Stimulated activated CD8-positive, alpha-beta memory T cell treated with anti-CD3 and anti-CD28 coated beads, Interleukin-4, amount 100 ng/mL, for 4 hours (primary cell): ENCODE results near the gene FBXW5.

Experiments
- DNase-seq, 2 donors: peaks; one replicate each; pipeline ENCODE4 v3.0.0-alpha.2; 2020; ENCODE audit warnings: low read depth in 2 of 2, low spot score in 1 of 2

Gene FBXW5

GRCh38 chr9:136913701-136914438 lies 30.7 kb downstream of the FBXW5 start:
- DNase-seq: no peak

DNA sequence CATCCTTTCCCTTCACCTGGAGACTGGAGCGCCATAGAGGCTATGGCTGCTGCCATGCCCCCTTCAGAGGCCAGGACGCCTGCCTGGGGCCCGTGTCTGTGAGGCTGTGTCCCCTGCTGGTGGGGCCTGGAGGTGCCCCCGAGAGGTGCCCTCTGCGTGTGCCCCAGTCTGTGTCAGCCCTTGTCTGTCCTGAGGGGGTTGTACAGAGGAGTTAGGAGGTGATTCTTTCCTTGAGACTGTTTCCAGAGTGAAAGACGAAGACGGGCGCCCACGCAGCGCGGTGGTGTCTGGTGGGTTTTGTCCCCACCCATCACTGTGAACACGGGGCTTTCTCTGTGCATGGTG lies 33.7 kb downstream of the FBXW5 start:
- no peak for DNase-seq

DNA sequence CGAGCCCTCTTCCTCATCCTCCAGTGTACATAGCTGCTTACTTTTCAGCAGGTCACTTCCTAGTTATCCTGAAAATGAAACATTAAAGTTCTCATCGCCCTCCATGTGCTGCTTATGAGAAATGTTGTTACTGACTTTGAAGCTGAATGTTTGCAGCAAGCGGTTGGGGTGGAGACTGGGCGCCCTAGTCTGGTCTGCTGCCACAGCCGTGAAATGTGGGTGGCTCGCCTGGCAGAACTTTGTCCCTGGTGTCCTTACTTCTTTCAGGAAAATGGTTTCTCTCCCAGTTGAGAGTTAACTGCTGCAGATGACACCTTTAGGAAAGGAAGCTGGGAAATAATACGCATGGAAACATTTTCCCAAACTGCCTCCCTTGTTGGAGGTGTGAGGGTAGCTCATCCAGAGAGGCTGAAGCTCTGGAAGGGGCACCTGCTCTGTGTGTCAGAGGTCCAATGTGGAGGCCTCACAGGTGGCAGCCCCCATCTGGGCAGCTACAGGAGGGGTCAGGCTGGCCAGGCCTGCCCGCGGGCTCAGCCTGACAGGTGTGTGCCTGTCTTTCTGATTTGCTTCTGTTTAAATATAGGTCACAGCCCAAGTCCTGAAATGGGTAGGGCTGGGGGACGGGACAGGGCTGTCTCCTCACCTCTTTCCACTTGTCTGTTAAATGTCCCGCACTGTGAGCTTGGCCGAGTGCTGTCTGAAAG lies 34.2 kb downstream of the FBXW5 start:
- DNase-seq: no peak

DNA sequence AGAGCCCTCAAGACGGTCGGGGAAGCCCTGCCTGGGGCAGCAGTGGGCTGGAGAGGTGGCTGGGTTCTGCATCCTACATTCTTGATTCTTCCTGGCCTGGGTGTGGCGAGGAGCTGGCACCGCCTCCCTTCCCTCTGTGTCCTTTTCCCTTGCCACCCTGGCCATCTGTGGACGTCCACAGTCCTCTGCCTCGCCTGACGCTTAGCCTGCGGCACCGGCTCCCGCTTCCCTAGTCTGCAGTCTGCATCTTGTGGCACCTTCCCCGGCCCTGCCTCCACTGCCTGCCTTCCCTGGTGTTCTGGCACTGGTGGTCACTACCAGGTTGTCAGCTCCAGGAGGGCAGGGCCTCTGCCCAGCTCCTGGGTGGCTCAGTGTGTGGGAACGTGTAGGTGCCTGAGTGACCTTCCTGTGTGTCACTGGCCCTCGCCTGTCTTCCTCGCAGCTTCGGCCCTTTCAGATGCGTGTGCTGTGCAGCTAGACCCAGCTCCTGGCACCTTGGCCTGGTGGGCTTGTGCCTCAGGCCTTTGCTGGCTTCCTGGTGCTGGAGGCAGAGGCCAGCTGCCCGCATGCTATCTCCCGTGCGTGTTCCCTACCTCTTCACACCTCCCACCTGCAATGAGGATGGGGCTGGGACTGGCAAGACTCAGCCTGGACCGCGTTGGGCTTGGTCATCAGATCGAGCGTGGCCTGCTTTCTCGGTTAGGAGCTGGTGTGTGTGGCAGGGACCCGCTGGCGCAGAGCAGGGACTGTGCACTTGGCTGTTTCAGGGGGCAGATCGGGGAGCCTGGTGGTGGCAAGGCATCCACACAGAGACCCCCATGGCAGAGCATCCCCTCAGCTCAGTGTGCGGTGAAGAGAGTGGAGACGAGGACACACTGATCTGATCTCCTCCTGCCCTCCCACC lies 37.3 kb downstream of the FBXW5 start:
- DNase-seq: no peak

- no peak for DNase-seq
Measured at GRCh38 chr9:136906266-136906665, 38.3 kb downstream of the FBXW5 start.

DNA sequence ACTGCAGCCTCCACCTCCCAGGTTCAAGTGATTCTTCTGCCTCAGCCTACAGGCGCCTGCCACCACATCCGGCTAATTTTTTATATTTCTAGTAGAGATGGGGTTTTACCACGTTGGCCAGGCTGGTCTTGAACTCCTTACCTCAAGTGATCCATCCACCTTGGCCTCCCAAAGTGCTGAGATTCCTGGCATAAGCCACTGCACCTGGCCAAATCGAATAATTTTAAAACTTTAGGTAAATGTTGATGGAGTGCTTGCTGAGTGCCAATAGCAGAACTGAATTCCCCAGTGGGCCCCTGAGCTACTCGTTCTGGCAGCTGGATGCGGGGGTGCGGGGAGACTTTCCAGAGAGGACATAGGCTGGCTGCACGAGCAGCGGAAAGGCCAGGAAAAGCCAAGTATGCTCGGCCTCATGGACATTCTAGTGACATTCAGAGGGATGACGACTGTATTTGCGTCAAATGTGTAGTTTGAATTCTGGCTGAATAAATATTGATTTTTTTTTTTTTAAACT lies 41.4 kb downstream of the FBXW5 start:
- no peak for DNase-seq

DNA sequence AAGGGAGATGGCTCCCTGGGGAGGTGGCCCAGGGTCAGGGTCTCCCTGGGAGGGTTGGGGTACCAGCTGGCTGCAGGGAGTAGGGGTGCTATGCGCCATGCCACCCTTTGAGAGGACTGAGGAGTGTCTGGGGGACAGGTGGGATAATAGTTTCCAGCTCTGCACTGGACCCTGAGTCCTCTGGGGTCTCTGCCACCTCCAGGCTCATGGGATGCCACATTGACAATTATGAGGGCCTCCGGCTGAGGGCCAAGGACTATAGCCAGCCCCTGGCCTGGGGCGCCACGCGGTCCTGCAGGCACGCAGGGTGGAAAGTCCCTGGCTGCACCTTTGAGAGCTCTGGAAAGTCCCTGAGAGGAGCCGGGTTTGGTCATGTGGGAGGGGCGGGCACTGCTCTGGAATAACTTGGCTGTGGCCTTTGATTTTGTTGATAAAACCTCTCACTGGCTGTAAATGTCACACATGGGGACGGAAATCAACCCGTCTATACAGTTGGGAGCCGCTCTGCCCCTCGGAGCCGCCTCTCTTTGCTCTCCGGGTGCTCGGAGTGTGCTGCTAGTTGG lies 42.2 kb downstream of the FBXW5 start:
- peak; percentile 69 to 74 for DNase-seq

DNA sequence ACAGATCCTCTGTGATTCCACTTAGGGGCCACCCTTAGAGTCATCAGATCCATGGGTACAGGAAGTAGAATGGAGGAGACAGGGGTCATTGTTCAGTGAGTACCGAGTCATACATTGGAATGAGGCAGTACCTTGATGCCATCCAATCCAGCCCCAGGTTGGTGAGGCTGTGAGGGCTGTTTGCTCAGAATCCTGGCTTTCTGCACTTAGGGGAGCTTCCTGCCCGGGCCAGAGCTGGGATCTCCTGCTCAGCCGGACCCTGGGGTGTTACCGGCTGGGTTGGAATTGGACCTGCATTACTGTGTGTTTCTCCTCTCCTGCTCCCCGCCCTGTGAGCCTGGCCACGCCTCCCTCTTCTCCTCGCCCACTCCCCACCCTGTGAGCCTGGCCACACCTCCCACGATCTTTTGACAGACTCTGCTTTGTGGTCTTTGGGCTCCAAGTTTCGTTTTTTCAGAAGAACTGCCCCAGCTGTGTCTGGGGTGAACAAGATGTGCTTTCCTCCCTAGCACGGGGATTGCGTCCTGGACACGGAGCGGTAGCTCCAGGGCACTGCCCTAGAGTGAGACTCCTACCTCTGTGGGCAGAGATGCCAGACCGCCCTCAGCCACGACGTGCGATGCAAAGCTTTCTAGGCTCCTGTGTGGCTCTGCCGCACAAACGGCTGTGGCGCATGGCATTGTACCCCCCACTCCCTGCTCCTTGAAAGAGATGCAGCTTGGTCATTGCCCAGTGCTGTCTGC lies 42.9 kb downstream of the FBXW5 start:
- peak; percentile 52 to 62 for DNase-seq

DNA sequence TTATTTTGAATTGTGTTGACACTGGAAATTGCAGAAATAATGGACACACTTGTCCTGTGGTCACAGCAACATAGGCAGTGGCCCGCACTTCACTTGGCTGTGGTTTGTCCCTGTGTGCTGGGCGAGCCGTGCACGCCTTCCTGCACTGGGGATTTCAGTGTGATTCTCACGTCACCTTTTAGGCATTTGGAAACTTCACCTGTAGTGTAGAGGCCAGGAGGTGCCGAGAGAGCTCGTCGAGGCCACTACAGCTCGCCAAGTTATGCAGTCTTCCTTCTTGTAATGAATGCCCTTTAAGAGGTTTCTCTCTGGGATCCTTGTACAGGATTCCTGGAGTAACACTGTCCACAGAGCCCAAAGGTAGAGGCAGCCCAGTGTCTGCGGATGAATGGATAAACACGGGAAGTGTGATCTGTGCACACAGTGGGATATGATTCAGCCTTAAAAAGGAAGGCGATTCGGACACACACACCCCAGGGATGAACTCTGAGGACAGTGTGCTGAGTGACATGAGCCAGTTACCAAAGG lies 43.5 kb downstream of the FBXW5 start:
- DNase-seq: no peak

- no peak for DNase-seq
Measured at GRCh38 chr9:136900556-136900955, 44.0 kb downstream of the FBXW5 start.

DNA sequence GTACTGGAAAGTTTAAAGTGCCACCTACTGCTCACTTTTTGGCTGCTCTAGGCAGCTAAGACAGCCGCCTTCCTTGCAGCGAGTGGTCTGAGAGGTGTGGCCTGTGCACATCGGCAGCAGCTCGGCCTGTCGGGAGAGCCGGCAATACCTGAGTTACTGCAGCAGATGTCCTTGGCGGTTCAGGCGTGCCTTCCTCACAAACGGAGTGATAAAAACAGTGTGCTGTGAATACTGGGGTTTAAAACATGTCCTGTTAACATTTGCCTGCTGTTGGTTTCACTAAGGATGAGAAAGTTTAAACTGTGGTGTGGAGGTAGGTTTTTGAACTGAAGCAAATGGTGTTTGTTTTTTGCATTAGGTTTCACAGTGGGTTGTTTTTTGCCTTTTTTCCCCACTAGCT lies 45.3 kb downstream of the FBXW5 start:
- DNase-seq: no peak

GRCh38 chr9:136898483-136899100 lies 45.9 kb downstream of the FBXW5 start:
- no peak for DNase-seq

GRCh38 chr9:136896027-136896426 lies 48.5 kb downstream of the FBXW5 start:
- DNase-seq: no peak

GRCh38 chr9:136890661-136891060 lies 53.9 kb downstream of the FBXW5 start:
- no peak for DNase-seq
